Measurements from ENCODE around the gene HSD17B3.

DNA sequence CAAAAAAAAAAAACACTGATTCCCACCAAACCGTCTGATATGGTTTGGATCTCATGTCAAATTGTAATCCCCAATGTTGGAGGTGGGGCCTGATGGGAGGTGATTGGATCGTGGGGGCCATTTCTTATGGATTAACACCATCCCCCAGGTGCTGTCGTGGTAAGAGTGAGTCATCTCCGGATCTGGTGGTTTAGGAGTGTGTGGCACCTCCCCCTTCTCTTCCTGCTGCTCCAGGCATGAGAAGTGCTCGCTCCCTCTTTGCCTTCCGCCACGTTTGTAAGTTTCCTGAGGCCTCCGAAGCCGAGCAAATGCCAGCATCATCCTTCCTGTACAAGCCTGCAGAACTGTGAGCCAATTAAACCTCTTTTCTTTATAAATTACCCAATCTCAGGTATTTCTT, 45.2 kb downstream of the HSD17B3 start:
- TF ChIP-seq, protein P1, sequence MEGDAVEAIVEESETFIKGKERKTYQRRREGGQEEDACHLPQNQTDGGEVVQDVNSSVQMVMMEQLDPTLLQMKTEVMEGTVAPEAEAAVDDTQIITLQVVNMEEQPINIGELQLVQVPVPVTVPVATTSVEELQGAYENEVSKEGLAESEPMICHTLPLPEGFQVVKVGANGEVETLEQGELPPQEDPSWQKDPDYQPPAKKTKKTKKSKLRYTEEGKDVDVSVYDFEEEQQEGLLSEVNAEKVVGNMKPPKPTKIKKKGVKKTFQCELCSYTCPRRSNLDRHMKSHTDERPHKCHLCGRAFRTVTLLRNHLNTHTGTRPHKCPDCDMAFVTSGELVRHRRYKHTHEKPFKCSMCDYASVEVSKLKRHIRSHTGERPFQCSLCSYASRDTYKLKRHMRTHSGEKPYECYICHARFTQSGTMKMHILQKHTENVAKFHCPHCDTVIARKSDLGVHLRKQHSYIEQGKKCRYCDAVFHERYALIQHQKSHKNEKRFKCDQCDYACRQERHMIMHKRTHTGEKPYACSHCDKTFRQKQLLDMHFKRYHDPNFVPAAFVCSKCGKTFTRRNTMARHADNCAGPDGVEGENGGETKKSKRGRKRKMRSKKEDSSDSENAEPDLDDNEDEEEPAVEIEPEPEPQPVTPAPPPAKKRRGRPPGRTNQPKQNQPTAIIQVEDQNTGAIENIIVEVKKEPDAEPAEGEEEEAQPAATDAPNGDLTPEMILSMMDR (IDR thresholded peaks at IDR 0.05) = no peak
- TF ChIP-seq POLR2A (IDR thresholded peaks at IDR 0.05) = no peak
